ENCODE results near the gene H2BW1.
"Not testable (repeated sequence)": the region's sequence is repeated elsewhere in the genome, so short reads cannot be mapped to it uniquely, and the experiment has no call there.

The H2BW1 gene, protein sequence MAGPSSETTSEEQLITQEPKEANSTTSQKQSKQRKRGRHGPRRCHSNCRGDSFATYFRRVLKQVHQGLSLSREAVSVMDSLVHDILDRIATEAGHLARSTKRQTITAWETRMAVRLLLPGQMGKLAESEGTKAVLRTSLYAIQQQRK

DNA sequence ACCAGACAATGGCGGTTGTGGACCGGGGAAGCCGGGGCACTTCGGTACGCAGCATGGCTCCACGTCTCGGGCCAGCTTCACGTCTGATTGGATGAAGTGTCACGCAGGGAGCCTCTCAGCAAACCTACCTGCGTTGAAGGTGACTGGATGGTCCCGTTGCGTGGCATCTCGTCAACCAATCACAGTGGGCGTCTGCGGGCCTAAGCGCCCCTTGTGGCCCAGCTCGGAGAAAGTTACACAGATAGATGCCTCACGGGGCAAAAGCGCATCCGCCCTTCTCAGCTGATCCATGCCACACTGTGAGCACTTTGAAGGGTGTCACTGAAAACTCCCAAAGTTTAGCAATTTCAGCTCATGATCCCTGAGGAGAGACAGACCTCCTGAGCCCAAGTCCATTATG is at the start of gene H2BW1:
Gene H2BW1, minus strand, starts transcription at position 103 of the 400 bp plus-strand sequence. CDS start 132 bp downstream, outside the sequence.
- no peak for DNase-seq

DNA sequence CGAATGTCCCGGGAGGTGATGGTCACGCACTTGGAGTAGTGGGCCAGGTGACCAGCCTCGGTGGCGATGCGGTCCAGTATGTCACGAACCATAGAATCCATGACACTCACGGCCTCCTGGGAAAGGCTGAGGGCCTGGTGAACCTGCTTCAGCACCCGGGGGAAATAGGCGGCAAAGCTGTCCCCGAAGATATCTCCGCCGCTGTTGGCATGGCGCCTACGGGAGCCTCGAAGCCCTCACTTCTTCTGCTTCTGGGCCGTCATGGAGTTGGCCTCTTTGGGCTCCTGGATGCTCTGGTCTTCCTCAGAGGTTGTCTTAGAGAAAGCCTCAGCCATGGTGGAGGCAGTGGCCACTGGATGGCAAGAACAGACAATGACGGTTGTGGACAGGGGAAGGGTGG is 49.1 kb upstream of the H2BW1 start:
- not testable (repeated sequence) for DNase-seq

DNA sequence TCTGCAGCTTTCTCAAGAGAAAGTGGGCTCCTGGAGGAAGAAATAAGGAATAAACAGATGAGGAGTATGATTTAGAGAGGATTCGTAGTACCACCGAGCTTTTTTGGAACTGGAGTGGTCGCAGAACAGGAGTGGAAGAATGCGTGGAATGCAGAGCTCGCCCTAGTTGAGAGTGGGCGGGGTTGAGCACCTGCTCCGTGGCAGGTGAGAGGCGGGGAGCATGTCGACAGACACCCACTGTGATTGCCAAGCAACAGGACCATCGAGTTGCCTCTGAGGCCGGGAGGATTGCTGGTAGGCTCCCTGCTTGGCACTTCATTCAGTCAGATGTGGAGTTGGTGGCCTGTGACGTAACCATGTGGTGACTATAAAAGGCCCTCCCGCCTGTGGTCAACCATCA is 41.4 kb upstream of the H2BW1 start:
- not testable (repeated sequence) for DNase-seq

DNA sequence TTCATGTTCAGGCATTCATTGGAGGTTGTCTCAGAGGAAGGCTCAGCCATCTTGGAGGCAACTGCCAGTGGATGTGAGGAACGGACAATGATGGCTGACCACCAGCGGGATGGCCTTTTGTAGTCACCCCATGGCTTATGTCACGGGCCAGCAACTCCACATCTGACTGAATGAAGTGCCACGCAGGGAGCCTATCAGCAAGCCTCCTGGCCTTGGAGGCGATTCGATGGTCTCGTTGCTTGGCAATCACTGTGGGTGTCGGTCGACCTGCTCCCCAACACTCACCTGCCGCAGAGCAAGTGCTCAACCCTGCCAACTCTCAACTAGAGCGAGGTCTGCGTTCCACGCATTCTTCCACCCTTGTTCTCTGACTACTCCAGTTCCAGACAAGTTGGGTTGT is 33.7 kb upstream of the H2BW1 start:
- DNase-seq = no peak

DNA sequence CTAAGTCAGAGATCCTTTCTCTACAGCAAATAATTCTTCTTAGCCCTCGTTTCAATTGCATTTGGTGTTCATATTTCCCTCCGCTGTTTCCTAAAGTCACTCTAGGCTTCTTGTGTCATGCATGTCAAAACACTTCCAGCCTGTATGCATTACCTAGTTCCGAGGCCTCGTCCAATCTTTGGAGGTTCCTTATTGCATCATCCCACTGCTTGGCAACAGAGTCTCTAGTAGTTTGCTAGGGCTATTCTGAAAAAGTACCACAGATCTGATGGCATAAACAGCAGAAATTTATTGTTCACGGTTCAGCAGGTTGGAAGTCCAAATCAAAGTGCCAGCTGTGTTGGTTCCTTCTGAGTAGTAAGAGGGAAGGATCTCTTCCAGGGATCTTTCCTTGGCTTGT is 32.1 kb upstream of the H2BW1 start:
- DNase-seq = no peak

DNA sequence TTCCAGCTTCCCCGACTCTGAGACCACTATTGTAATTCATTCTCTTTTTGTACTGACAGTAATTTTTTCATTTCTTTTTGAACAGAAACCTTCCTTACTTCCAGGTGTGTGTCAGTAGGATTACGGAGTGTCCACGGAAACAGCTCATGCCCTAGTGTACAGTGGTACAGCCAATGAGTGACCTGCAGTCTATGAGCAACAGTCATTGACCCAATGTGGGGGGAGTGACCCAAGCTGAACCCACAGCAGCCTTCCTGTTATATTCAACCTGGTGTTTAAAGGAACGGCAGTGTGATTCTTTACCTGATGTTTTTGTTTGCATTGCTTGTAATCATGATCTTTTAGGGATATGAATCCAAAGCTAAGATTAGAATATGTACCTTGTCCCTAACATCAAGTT is 27.5 kb upstream of the H2BW1 start:
- DNase-seq = no peak

DNA sequence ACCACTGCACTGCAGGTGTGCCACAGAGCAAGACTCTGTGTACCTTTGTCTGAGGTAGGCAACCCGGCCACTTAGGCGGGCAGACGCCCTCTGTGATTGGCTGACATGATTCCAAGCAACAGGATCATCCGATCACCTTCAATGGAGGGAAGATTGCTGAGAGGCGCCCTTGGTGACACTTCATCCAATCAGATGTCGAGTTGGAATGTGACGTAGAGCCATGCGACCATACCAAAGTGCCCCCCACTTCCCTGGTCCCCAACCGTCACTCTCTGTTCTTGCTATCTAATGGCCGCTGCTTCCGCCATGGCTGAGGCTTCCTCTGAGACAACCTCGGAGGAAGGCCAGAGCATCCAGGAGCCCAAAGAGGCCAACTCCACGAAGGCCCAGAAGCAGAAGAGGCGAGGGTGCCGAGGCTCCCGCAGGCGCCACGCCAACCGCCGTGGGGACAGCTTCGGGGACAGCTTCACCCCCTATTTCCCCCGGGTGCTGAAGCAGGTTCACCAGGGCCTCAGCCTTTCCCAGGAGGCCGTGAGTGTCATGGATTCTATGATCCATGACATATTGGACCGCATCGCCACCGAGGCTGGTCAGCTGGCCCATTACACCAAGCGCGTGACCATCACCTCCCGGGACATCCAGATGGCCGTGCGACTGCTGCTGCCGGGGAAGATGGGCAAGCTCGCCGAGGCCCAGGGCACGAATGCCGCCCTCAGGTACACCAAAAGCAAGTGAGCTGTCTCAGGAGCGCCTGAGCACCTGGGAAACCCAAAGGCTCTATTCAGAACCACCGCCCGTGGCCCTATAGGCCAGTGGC is 26.4 kb upstream of the H2BW1 start, which contains the start of gene H2BW2:
Gene H2BW2, plus strand, starts transcription at position 268 of the 817 bp plus-strand sequence. Its CDS starts 39 bp downstream, at position 307.
- no peak for DNase-seq

DNA sequence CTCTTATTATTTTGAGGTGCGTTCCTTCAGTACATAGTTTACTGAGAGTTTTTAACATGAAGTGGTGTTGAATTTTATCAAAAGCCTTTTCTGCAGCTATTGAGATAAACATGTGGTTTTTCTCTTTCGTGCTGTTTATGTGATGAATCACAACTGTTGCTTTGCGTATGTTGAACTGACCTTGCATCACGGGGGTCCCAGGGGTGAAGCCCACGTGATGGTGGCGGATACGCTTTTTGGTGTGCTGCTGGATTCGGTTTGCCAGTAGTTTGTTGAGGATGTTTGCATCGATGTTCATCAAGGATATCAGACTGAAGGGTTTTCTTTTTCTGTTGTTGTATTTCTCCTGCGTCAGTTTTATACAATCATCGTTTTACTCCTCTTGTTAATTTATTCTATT is 4.6 kb upstream of the H2BW1 start:
- no peak for DNase-seq

DNA sequence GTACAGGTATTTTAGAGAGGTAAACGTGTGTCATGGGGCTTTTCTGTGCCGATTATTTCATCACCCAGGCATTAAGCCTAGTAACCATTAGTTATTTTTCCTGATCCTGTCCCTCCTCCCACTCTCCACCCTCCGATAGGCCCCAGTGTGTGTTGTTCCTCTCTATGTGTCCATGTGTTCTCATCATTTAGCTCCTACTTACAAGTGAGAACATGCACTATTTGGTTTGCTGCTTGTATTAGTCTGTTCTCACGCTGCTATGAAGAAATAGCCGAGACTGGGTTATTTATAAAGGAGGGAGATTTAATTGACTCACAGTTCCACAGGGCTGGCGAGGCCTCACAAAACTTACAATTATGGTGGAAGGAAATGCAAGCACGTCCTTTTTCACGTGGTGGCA is 2.1 kb upstream of the H2BW1 start:
- DNase-seq = not testable (repeated sequence)

DNA sequence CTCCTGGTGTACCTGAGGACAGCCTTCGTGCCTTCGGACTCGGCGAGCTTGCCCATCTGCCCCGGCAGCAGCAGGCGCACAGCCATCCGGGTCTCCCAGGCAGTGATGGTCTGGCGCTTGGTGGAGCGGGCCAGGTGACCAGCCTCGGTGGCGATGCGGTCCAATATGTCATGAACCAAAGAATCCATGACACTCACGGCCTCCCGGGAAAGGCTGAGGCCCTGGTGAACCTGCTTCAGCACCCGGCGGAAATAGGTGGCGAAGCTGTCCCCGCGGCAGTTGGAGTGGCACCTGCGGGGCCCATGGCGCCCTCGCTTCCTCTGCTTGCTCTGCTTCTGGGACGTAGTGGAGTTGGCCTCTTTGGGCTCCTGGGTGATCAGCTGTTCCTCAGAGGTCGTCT is 350 bp downstream of the H2BW1 start:
- no peak for DNase-seq

DNA sequence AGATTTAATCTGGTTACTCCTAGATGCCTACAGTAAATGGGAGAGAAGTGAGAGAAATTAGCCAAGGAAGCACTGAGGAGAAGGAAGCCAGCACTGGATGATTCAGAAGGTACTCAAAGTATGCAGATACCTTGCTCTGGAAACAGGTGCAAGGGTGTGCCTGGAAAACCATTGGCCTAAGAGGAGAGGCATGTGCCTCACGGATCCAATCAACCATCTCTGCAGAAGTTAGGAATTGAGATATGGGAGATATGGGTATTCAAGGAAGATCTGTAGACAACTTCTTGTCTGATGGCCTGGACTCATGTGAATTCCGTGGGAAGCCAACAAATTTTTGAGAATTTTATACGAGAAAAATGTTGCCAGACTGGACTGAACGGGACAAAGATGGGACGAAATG is 4.7 kb downstream of the H2BW1 start:
- no peak for DNase-seq

DNA sequence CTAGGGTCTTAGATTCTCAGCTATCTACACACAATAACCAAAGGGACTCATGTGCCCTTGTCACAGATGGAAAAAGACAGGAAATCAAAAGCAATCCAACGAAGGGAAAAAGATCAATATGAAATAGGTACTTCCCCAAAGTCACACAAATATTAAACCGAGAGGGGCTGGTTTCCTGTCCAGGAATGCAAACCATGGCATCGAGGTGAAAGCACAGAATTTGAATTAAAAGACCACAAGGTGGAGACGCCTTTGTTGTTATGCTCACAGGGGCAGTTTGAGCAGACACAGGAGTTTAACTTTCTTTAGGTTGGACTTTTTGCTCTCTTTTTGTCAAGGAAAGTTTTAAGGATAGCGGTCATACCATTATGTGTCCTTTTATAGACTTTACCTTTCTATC is 14.3 kb downstream of the H2BW1 start:
- no peak for DNase-seq

DNA sequence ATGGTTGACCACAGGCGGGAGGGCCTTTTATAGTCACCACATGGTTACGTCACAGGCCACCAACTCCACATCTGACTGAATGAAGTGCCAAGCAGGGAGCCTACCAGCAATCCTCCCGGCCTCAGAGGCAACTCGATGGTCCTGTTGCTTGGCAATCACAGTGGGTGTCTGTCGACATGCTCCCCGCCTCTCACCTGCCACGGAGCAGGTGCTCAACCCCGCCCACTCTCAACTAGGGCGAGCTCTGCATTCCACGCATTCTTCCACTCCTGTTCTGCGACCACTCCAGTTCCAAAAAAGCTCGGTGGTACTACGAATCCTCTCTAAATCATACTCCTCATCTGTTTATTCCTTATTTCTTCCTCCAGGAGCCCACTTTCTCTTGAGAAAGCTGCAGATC is 30.0 kb downstream of the H2BW1 start:
- not testable (repeated sequence) for DNase-seq

DNA sequence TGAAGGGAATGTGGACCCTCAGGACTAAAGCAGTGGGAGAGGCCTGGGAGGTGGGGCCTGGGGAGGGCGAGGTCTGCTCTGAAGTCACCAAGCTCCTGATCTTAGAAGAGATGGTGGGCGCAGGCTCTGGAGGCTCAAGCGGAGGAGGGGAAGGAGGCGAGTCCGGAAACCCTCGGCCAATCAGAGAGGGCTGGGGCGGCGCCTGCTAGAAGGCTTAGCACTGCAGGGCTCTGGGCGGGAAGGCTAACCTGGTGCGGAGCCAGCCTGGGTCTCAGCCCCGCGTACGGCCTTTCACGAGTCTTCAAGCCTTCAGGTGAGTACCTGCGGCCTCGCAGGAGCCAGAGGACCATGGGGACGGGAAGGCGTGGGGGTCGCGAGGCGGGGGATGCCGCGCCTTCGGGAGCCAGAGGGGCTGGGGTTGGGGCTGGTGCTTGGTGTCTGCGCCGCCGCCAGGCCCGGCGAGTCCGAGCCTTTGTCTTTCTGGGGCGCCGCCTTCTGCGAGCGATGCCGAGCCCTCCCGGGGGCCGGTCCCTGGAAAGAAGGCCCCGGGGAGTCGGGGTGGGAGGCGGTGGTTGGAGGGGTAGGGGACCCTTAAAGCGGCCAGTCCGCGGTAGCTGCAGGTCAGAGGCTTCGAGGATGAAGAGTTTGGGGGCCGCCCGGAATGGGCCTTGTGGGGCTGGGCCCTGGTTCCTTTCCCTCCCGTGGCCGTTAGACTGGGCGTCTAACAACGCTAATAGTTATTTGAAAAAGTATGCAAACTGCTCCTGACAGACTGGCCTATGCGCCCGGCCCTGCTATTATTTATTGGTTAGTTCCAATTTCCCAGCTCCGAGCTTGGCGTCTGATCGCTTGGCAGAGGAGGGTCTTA is 50.9 kb downstream of the H2BW1 start, which contains the start of gene TMSB15B:
Gene TMSB15B, plus strand, starts transcription at position 217 of the 868 bp plus-strand sequence.
- not testable (repeated sequence) for DNase-seq

Data from SHP77 (cell line).